ENCODE data around the gene CDNF. TPM values are rescaled to one million over a fixed set of nuclear protein-coding genes. Genes with fewer than 3 reads are reported as not detected.
A peak's percentile ranks its signal among the peaks of the same experiment; 100 is the strongest.

Gene CDNF
- total and polyA plus RNA-seq, 8 donors: 1.3 to 6.5 (median 4.1) TPM

GRCh38 chr10:14840178-14840577 is 2.3 kb upstream of the CDNF start:
- no peaks in the 10 kb centered on the region for H3K9me3 ChIP-seq
- intact Hi-C loops (cut with DNase I): no loop called here
- TF ChIP-seq, protein P1, sequence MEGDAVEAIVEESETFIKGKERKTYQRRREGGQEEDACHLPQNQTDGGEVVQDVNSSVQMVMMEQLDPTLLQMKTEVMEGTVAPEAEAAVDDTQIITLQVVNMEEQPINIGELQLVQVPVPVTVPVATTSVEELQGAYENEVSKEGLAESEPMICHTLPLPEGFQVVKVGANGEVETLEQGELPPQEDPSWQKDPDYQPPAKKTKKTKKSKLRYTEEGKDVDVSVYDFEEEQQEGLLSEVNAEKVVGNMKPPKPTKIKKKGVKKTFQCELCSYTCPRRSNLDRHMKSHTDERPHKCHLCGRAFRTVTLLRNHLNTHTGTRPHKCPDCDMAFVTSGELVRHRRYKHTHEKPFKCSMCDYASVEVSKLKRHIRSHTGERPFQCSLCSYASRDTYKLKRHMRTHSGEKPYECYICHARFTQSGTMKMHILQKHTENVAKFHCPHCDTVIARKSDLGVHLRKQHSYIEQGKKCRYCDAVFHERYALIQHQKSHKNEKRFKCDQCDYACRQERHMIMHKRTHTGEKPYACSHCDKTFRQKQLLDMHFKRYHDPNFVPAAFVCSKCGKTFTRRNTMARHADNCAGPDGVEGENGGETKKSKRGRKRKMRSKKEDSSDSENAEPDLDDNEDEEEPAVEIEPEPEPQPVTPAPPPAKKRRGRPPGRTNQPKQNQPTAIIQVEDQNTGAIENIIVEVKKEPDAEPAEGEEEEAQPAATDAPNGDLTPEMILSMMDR (IDR thresholded peaks at IDR 0.05): no peak
- H3K27ac ChIP-seq: no peak overlapping the region
- 82 to 87% methylated on average over 2 of the region's 2 CpGs for WGBS, 2 donors
- FAIRE-seq (no peak), ATAC-seq (no peak), DNase-seq (no peak)
- H3K4me1 ChIP-seq: peaks cover 0 to 13% (median 6%) of the 10 kb centered on the region in 3 donors
- H3K4me3 ChIP-seq: no peak overlapping the region
- no peaks in the 10 kb centered on the region for H3K27me3 ChIP-seq
- peaks cover 0 to 32% (median 7%) of the 10 kb centered on the region in 3 donors for H3K36me3 ChIP-seq

DNA sequence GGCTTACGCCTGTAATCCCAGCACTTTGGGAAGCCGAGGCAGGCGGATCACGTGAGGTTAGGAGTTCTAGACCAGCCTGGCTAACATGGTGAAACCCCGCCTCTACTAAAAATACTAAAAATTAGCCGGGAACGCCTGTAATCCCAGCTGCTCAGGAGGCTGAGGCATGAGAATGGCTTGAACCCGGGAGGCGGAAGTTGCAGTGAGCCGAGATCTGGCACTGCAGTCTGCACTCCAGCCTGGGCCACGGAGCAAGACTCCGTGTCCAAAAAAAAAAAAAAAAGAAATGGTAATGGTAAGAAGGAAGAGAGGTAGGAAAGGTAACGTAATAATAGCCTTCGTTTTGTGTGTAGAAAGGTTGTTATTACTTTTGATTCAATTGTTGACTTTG is 1.5 kb upstream of the CDNF start:
- Histone ChIP-seq H3K9me3 (no peaks in the 10 kb centered on the region), H3K36me3 (peaks cover 0 to 28% (median 7%) of the 10 kb centered on the region in 3 donors), H3K4me3 (peak overlapping the region; percentile 81 to 95 (median 90)), H3K27ac (peak overlapping the region; percentile 91 to 98 (median 96)), H3K4me1 (peaks cover 0 to 13% (median 6%) of the 10 kb centered on the region in 3 donors), H3K27me3 (no peaks in the 10 kb centered on the region)
- intact Hi-C loops (cut with DNase I): no loop called here
- TF ChIP-seq, protein P1 (IDR thresholded peaks at IDR 0.05): no peak
- no peak for ATAC-seq
- peak in 2 of 6 donors; percentile 18 to 19 for DNase-seq
- 4% methylated on average over 14 of the region's 14 CpGs for WGBS, 2 donors
- no peak for FAIRE-seq

DNA sequence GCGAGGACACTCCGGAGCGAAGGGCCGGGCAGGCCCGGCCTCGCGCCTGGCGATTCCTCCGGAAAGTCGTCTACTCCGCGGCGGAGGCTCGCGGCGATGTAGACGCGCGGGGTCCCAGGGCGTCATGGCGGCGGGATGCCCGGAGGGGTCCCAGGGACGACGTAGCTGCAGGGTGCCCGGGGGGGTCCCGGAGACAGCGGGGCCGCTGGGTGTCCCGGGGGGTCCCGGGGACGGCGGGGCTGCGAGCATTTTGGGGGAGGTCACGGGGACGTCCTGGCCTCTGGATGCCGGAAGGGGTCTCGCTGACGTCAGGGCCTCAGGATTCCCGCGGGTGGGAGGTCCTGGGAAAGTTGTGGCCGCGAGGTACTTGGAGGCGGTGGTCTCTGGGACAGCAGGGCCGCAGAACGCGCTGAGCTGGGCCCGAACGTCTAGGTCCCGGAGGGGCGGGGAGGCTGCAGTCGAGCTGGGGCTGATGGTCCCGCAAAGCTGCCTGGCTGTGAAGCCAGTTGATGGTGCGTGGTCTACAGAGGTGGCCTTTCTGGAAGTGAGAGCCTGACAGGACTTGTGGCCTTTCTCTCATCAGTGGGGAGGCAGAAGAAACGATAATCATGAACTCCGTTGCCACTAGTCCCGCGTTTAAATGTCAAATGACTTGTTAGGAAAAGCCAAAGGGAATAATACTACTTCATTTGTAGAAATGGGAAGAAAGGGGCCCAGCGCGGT is 906 bp upstream of the CDNF start:
- no peaks in the 10 kb centered on the region for H3K9me3 ChIP-seq
- TF ChIP-seq, protein P1 (IDR thresholded peaks at IDR 0.05): no peak
- intact Hi-C loops (cut with DNase I): no loop called here
- peak in 4 of 6 donors; percentile 41 to 79 (median 57) for DNase-seq
- peak overlapping the region; percentile 91 to 98 (median 96) for H3K27ac ChIP-seq
- 0% methylated on average over 59 to 60 of the region's 60 CpGs for WGBS, 2 donors
- H3K27me3 ChIP-seq: no peaks in the 10 kb centered on the region
- H3K4me1 ChIP-seq: peaks cover 0 to 13% (median 6%) of the 10 kb centered on the region in 3 donors
- ATAC-seq: peak; percentile 14 to 38 (median 26)
- peaks cover 0 to 23% (median 7%) of the 10 kb centered on the region in 3 donors for H3K36me3 ChIP-seq
- FAIRE-seq: no peak
- H3K4me3 ChIP-seq: peak overlapping the region; percentile 81 to 95 (median 90)

DNA sequence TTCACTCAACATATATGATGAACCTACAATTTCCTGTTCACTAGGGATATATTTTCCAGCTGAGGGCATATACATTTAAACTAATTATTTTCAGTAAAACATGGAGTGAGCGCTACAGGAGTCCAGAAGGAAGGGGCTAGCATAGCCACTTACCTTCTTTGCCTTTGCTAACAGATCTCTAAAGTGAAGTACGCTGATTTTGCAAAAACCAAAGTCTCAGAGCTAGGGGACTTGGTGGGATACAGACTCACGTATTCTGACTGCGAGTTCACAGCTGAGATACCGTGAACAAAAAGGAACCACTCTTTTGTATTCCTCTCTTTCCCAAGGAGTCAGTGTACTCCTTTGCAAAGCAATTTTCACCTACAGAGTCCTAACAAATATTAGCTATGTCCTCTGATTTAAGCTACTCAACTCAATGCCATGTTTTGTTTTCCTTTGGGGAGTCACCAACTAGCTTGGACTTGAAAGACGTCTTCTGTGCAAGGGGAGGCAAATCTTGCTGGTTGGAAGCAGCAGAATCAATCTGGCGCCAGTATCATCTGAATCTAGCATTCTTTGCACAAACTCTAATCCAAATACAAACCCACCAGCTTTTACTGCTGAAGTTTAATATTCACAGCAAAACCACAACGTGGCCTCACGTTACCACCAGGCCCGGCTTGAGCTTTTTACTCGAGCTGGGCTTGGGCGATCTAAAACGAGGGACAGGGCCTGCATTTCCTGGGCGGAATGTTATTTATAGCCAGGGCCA is 657 bp downstream of the CDNF start:
- Histone ChIP-seq H3K4me3 (peak overlapping the region; percentile 49 to 95 (median 88)), H3K4me1 (peaks cover 0 to 13% (median 6%) of the 10 kb centered on the region in 3 donors), H3K27ac (peak overlapping the region; percentile 91 to 98 (median 96)), H3K27me3 (no peaks in the 10 kb centered on the region), H3K9me3 (no peaks in the 10 kb centered on the region), H3K36me3 (peaks cover 0 to 7% (median 0%) of the 10 kb centered on the region in 3 donors)
- ATAC-seq (peak in 2 of 4 donors; percentile 4 to 7), FAIRE-seq (no peak), DNase-seq (no peak)
- WGBS, 2 donors: 13 to 16% methylated on average over 14 of the region's 14 CpGs
- TF ChIP-seq, protein P1 (IDR thresholded peaks at IDR 0.05): no peak
- intact Hi-C loops (cut with DNase I): no loop called here
